ENCODE results near the gene SLC9A5.

The SLC9A5 gene, protein sequence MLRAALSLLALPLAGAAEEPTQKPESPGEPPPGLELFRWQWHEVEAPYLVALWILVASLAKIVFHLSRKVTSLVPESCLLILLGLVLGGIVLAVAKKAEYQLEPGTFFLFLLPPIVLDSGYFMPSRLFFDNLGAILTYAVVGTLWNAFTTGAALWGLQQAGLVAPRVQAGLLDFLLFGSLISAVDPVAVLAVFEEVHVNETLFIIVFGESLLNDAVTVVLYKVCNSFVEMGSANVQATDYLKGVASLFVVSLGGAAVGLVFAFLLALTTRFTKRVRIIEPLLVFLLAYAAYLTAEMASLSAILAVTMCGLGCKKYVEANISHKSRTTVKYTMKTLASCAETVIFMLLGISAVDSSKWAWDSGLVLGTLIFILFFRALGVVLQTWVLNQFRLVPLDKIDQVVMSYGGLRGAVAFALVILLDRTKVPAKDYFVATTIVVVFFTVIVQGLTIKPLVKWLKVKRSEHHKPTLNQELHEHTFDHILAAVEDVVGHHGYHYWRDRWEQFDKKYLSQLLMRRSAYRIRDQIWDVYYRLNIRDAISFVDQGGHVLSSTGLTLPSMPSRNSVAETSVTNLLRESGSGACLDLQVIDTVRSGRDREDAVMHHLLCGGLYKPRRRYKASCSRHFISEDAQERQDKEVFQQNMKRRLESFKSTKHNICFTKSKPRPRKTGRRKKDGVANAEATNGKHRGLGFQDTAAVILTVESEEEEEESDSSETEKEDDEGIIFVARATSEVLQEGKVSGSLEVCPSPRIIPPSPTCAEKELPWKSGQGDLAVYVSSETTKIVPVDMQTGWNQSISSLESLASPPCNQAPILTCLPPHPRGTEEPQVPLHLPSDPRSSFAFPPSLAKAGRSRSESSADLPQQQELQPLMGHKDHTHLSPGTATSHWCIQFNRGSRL

DNA sequence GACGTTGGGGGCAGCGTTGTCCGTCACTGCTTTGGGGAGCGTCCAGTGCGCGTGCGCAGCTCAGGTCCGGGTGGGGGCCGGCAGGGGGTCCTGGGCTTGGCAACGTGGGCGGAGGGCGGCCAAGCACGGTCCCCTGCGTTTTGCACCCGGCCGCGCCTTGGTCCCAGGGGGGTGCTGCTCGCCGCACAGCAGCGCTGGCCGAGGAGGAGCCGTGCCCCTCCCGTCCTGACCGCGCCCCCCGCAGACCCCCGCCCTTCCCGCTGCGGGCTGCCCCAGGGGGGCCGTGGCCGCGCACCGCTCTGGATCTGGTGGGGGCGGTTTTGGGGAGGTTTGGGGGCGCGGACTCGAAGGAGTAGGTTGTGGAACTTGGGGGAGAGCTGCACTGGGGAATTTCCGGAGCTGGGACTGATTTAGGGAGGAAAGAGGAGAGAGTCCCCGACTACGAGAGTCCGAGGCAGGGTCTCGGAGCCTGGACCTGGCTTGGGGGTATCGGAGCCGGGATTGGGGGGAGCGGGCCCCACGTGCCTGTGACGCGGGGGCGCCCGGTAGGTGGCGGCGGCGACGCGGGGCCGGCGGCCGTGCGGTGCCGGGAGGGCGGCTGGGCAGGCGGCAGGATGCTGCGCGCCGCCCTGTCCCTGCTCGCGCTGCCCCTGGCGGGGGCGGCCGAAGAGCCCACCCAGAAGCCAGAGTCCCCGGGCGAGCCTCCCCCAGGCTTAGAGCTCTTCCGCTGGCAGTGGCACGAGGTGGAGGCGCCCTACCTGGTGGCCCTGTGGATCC is at the start of gene SLC9A5:
Gene SLC9A5, plus strand, starts transcription at position 579 of the 777 bp plus-strand sequence. Its CDS starts 36 bp downstream, at position 615.
- TF ChIP-seq, protein P1, sequence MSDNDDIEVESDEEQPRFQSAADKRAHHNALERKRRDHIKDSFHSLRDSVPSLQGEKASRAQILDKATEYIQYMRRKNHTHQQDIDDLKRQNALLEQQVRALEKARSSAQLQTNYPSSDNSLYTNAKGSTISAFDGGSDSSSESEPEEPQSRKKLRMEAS (IDR thresholded peaks at IDR 0.05; ENCODE audit: low read depth, low read length): no peak
- TF ChIP-seq, protein P2, sequence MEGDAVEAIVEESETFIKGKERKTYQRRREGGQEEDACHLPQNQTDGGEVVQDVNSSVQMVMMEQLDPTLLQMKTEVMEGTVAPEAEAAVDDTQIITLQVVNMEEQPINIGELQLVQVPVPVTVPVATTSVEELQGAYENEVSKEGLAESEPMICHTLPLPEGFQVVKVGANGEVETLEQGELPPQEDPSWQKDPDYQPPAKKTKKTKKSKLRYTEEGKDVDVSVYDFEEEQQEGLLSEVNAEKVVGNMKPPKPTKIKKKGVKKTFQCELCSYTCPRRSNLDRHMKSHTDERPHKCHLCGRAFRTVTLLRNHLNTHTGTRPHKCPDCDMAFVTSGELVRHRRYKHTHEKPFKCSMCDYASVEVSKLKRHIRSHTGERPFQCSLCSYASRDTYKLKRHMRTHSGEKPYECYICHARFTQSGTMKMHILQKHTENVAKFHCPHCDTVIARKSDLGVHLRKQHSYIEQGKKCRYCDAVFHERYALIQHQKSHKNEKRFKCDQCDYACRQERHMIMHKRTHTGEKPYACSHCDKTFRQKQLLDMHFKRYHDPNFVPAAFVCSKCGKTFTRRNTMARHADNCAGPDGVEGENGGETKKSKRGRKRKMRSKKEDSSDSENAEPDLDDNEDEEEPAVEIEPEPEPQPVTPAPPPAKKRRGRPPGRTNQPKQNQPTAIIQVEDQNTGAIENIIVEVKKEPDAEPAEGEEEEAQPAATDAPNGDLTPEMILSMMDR (IDR thresholded peaks at IDR 0.05; ENCODE audit: low read depth, low read length): no peak
- peak; percentile 27; the same call in 1 of the 2 replicates for TF ChIP-seq MYC (IDR thresholded peaks at IDR 0.05; ENCODE audit: low read depth, low read length)
- TF ChIP-seq POLR2A (IDR thresholded peaks at IDR 0.05; ENCODE audit: extremely low read depth, insufficient read length): no peak
- H3K4me3 ChIP-seq (ENCODE audit: low read depth, low read length): peak within 1 kb of the TSS; percentile 14
- peak; percentile 60 for DNase-seq (ENCODE audit: low read depth)

DNA sequence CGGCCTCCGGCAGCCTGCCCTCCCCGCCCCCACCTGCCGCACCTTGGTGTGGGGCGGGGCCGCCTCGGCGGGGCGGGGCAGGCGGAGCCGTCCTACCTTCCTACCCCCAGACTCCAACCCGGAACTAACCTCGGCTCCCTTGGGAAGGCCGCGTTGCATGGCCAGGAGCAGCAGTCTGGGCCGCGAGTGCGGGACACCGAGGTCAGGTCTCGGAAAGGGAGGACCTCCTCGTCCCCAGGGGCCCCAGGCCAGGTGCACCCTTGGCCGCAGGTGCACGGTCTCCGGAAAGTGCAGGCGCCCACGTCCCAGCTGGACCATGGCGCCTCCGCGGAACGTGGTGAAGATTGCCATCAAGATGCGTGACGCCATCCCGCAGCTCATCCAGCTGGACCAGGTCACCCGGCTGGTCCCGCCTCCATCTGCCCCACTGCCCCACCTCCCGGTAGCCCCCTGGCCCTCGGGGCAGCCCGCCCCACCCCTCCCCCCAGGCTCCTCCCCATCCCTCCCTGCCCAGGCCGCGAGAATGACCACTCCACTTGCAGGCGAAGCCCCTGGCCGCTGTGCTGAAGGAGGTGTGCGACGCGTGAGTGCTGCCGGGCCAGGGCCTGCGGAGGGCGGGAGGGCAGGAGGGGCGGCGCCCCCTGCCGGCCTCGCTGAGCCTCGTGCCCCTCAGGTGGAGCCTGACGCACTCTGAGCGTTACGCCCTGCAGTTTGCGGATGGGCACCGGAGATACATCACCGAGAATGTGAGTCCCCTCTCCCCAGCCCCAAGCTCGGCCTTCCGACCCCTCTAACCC is 49.6 kb upstream of the SLC9A5 start, which contains the start of gene ELMO3:
Gene ELMO3, plus strand, starts transcription at position 121 of the 797 bp plus-strand sequence. Its CDS starts 196 bp downstream, at position 317.
- TF ChIP-seq MYC (IDR thresholded peaks at IDR 0.05; ENCODE audit: low read depth, low read length): no peak
- TF ChIP-seq, protein P1 (IDR thresholded peaks at IDR 0.05; ENCODE audit: low read depth, low read length): no peak
- TF ChIP-seq POLR2A (IDR thresholded peaks at IDR 0.05; ENCODE audit: extremely low read depth, insufficient read length): no peak
- TF ChIP-seq, protein P2 (IDR thresholded peaks at IDR 0.05; ENCODE audit: low read depth, low read length): no peak
- no peak within 1 kb of the TSS for H3K4me3 ChIP-seq (ENCODE audit: low read depth, low read length)
- no peak for DNase-seq (ENCODE audit: low read depth)

DNA sequence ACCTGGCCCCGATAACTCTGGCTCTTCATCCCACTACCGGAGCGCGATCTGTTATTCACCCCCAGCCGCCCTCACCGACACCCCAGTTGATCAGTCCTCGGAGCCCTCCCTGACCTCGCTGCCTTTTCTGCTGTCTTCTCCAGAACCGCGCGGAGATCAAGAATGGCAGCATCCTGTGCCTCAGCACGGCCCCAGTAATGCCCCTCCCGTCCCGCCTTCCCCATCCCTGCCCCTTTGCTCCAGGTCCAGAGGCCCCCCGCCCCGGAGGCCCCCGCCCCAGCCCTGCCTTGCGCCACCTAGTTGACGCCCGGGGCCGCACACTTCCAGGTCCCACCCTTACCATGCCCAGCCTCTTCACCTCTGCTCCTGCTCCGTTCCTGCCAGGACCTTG is 49.0 kb upstream of the SLC9A5 start:
- H3K4me3 ChIP-seq (ENCODE audit: low read depth, low read length): no peak overlapping the region
- TF ChIP-seq POLR2A (IDR thresholded peaks at IDR 0.05; ENCODE audit: extremely low read depth, insufficient read length): no peak
- TF ChIP-seq, protein P1 (IDR thresholded peaks at IDR 0.05; ENCODE audit: low read depth, low read length): no peak
- no peak for TF ChIP-seq MYC (IDR thresholded peaks at IDR 0.05; ENCODE audit: low read depth, low read length)
- TF ChIP-seq, protein P2 (IDR thresholded peaks at IDR 0.05; ENCODE audit: low read depth, low read length): no peak
- no peak for DNase-seq (ENCODE audit: low read depth)

DNA sequence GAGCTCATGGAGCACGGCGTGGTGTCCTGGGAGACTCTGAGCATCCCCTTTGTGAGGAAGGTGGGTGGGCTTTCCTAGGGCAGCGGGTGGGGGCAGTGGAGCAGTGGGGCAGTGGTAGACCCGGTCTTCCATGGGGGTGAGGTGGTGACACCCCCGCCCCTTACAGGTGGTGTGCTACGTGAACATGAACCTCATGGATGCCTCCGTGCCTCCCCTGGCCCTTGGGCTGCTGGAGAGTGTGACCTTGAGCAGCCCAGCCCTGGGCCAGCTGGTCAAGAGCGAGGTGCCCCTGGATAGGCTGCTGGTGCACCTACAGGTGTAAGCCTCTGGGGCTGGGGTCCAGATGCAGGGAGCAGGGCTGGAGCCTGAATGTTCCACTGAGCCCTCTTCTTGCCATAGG is 48.3 kb upstream of the SLC9A5 start:
- DNase-seq (ENCODE audit: low read depth): no peak
- TF ChIP-seq, protein P2 (IDR thresholded peaks at IDR 0.05; ENCODE audit: low read depth, low read length): no peak
- TF ChIP-seq MYC (IDR thresholded peaks at IDR 0.05; ENCODE audit: low read depth, low read length) (no peak), POLR2A (IDR thresholded peaks at IDR 0.05; ENCODE audit: extremely low read depth, insufficient read length) (no peak)
- TF ChIP-seq, protein P1 (IDR thresholded peaks at IDR 0.05; ENCODE audit: low read depth, low read length): no peak
- no peak overlapping the region for H3K4me3 ChIP-seq (ENCODE audit: low read depth, low read length)

All from NB4 (cell line).